ENCODE measurements around the gene OR8J1.

Gene OR8J1

GRCh38 chr11:56307836-56308235 is 46.3 kb upstream of the OR8J1 start:
- ChIA-PET POLR2A (no interaction called here), CTCF (no interaction called here)
- H3K36me3 ChIP-seq (ENCODE audit: control insufficient read depth in 2 of 2, insufficient read depth in 1 of 2, low read length in 2 of 2) = no peaks in the 10 kb centered on the region
- H3K9me3 ChIP-seq (ENCODE audit: control insufficient read depth, insufficient read depth, low read depth, low read length) = no peaks in the 10 kb centered on the region
- TF ChIP-seq ZNF544 (tag by site-specific recombination; IDR thresholded peaks at IDR 0.05) = no peak
- no peak for TF ChIP-seq ZNF692 (tag by site-specific recombination; IDR thresholded peaks at IDR 0.05)
- no peak for TF ChIP-seq ZNF473 (tag by site-specific recombination; IDR thresholded peaks at IDR 0.05)
- no peak for TF ChIP-seq ZNF132 (tag by site-specific recombination; IDR thresholded peaks at IDR 0.05; ENCODE audit: borderline replicate concordance)
- TF ChIP-seq ZBTB26 (tag by site-specific recombination; optimal IDR thresholded peaks at IDR 0.05) = no peak
- TF ChIP-seq ATF2 (tag by site-specific recombination; IDR thresholded peaks at IDR 0.05; ENCODE audit: low read depth) = no peak
- no peak for TF ChIP-seq KLF1 (tag by site-specific recombination; IDR thresholded peaks at IDR 0.05)
- TF ChIP-seq ZNF513 (tag by site-specific recombination; IDR thresholded peaks at IDR 0.05) = no peak
- TF ChIP-seq KLF7 (tag by site-specific recombination; IDR thresholded peaks at IDR 0.05; ENCODE audit: borderline replicate concordance) = no peak
- no peak for TF ChIP-seq ZNF138 (tag by site-specific recombination; IDR thresholded peaks at IDR 0.05; ENCODE audit: borderline replicate concordance)
- TF ChIP-seq GLI2 (tag by site-specific recombination; IDR thresholded peaks at IDR 0.05; ENCODE audit: borderline replicate concordance, low read depth) = no peak
- no peak for TF ChIP-seq KLF16 (tag by site-specific recombination; IDR thresholded peaks at IDR 0.05)
- TF ChIP-seq ZNF184 (tag by site-specific recombination; IDR thresholded peaks at IDR 0.05) = no peak
- no peak for TF ChIP-seq ZSCAN18 (tag by site-specific recombination; IDR thresholded peaks at IDR 0.05)
- no peak for TF ChIP-seq ZNF311 (tag by site-specific recombination; IDR thresholded peaks at IDR 0.05; ENCODE audit: borderline replicate concordance)
- TF ChIP-seq ZNF146 (tag by site-specific recombination; IDR thresholded peaks at IDR 0.05) = no peak
- TF ChIP-seq ZNF654 (tag by site-specific recombination; IDR thresholded peaks at IDR 0.05; ENCODE audit: low read depth) = no peak
- TF ChIP-seq EGR2 (tag by site-specific recombination; IDR thresholded peaks at IDR 0.05; ENCODE audit: low read depth) = no peak
- H3K27ac ChIP-seq (ENCODE audit: extremely low read depth, low read depth, low read length) = no peak overlapping the region
- H3K4me3 ChIP-seq (ENCODE audit: low read depth, low read length) = no peak overlapping the region
- H3K4me1 ChIP-seq (ENCODE audit: control insufficient read depth, insufficient read depth, low read length) = no peaks in the 10 kb centered on the region

- H3K27ac ChIP-seq (ENCODE audit: extremely low read depth, low read depth, low read length) = no peak within 1 kb of the TSS
- no peak within 1 kb of the TSS for H3K4me3 ChIP-seq (ENCODE audit: low read depth, low read length)
- CTCF ChIA-PET = no interaction called here
- POLR2A ChIA-PET = no interaction called here
- no peaks in the 10 kb centered on the region for H3K36me3 ChIP-seq (ENCODE audit: control insufficient read depth in 2 of 2, insufficient read depth in 1 of 2, low read length in 2 of 2)
- no peak for TF ChIP-seq ZNF112 (tag by site-specific recombination; IDR thresholded peaks at IDR 0.05)
- TF ChIP-seq ZNF560 (tag by site-specific recombination; IDR thresholded peaks at IDR 0.05; ENCODE audit: borderline replicate concordance) = no peak
- no peak for TF ChIP-seq ZNF571 (tag by site-specific recombination; IDR thresholded peaks at IDR 0.05)
- TF ChIP-seq ZSCAN18 (tag by site-specific recombination; IDR thresholded peaks at IDR 0.05) = no peak
- TF ChIP-seq ZBTB17 (tag by site-specific recombination; IDR thresholded peaks at IDR 0.05) = no peak
- TF ChIP-seq ZNF837 (tag by site-specific recombination; IDR thresholded peaks at IDR 0.05) = no peak
- no peak for TF ChIP-seq ZNF138 (tag by site-specific recombination; IDR thresholded peaks at IDR 0.05; ENCODE audit: borderline replicate concordance)
- TF ChIP-seq SETDB1 (IDR thresholded peaks at IDR 0.05; ENCODE audit: insufficient read length, low read length) = no peak
- TF ChIP-seq BCL6B (tag by site-specific recombination; IDR thresholded peaks at IDR 0.05) = no peak
- no peaks in the 10 kb centered on the region for H3K9me3 ChIP-seq (ENCODE audit: control insufficient read depth, insufficient read depth, low read depth, low read length)
- no peaks in the 10 kb centered on the region for H3K4me1 ChIP-seq (ENCODE audit: control insufficient read depth, insufficient read depth, low read length)
Measured at GRCh38 chr11:56314844-56315243, 39.2 kb upstream of the OR8J1 start, which contains the start of gene OR8K3. OR8K3 (plus strand) TSS chr11:56315144; CDS start chr11:56318307, 3,163 bp downstream.
